CD8-positive, alpha-beta memory T cell (primary cell): Measurements from ENCODE around the gene BICDL2. TPM values are rescaled to one million over a fixed set of nuclear protein-coding genes. Genes with fewer than 3 reads are reported as not detected.
A peak's percentile ranks its signal among the peaks of the same experiment; 100 is the strongest.

ENCODE experiments used
- CTCF ChIA-PET: fragments of 350-600 bp; sonication (Branson Sonifier 250); formaldehyde crosslinking; loops from one replicate; lab custom pipeline; 2021; ENCODE audit warnings: antibody characterized with exemption; lab: Charles Lee
- POLR2A ChIA-PET: fragments of 350-600 bp; sonication (Branson Sonifier 250); formaldehyde crosslinking; loops from one replicate; lab custom pipeline; 2021; ENCODE audit warnings: antibody characterized with exemption; lab: Charles Lee
- DNase-seq, 5 donors: peaks; one replicate each; pipeline versions ENCODE4 v3.0.0 to v3.0.0-alpha.2; 2020 to 2022; ENCODE audit warnings: mixed read lengths in 1 of 5
- H3K27ac ChIP-seq: one replicate; pipeline ENCODE4 v1.7.0; 2013; ENCODE audit warnings: low read depth, mild to moderate bottlenecking, low read length, moderate library complexity
- H3K27me3 ChIP-seq: 2 replicates; pipeline ENCODE4 v1.7.0; 2013; ENCODE audit warnings: low read length, mild to moderate bottlenecking; ENCODE audit not compliant: insufficient read depth, poor library complexity, severe bottlenecking
- H3K36me3 ChIP-seq: 2 replicates; pipeline ENCODE4 v1.7.0; 2013; ENCODE audit warnings: mild to moderate bottlenecking, low read length, moderate library complexity; ENCODE audit not compliant: insufficient read depth
- H3K4me1 ChIP-seq: 2 replicates; pipeline ENCODE4 v1.7.0; 2013; ENCODE audit warnings: mild to moderate bottlenecking, low read length, moderate library complexity; ENCODE audit not compliant: insufficient read depth
- H3K4me3 ChIP-seq: 2 replicates; pipeline ENCODE4 v1.7.0; 2013; ENCODE audit warnings: mild to moderate bottlenecking, low read length
- H3K9me3 ChIP-seq: 2 replicates; pipeline ENCODE4 v1.7.0; 2013; ENCODE audit warnings: mild to moderate bottlenecking, low read length
- H3K27ac Mint-ChIP-seq, 8 donors: one replicate each; pipeline ENCODE4 v1.8.0; 2020 to 2021; ENCODE audit warnings: mixed read lengths in 8 of 8, mild to moderate bottlenecking in 6 of 8, inconsistent platforms in 3 of 8, moderate library complexity in 3 of 8
- H3K27me3 Mint-ChIP-seq, 2 donors: one replicate each; pipeline ENCODE4 v1.8.0; 2020 to 2021; ENCODE audit warnings: mixed read lengths in 2 of 2, mild to moderate bottlenecking in 1 of 2, moderate library complexity in 1 of 2
- H3K36me3 Mint-ChIP-seq, 3 donors: one replicate each; pipeline ENCODE4 v1.8.0; 2020 to 2021; ENCODE audit warnings: mixed read lengths in 3 of 3, inconsistent platforms in 1 of 3, mild to moderate bottlenecking in 1 of 3
- H3K4me1 Mint-ChIP-seq, 3 donors: one replicate each; pipeline ENCODE4 v1.8.0; 2020 to 2021; ENCODE audit warnings: mixed read lengths in 3 of 3, inconsistent platforms in 1 of 3, mild to moderate bottlenecking in 1 of 3
- H3K4me3 Mint-ChIP-seq, 7 donors: one replicate each; pipeline ENCODE4 v1.8.0; 2020 to 2021; ENCODE audit warnings: mixed read lengths in 7 of 7, mild to moderate bottlenecking in 6 of 7, moderate library complexity in 4 of 7, inconsistent platforms in 2 of 7
- H3K9me3 Mint-ChIP-seq, 5 donors: one replicate each; pipeline ENCODE4 v1.8.0; 2020 to 2022; ENCODE audit warnings: mixed read lengths in 5 of 5, mild to moderate bottlenecking in 3 of 5, moderate library complexity in 2 of 5, inconsistent platforms in 1 of 5
- polyA plus RNA-seq: library from polyadenylated mRNA; unstranded; fragments of 300-500 nt; fragmentation: Illumina TruSeq; gene quantifications from one replicate; pipeline ENCODE4 v1.2.3, GENCODE V29; 2021
- total RNA-seq, 2 experiments: library from RNA; stranded (reverse); gene quantifications; one replicate each; pipeline ENCODE4 v1.2.3, GENCODE V29; 2021

Gene BICDL2
- total and polyA plus RNA-seq, 3 experiments from 2014 or later, result not detected

- H3K9me3 Mint-ChIP-seq, result no peaks in the 10 kb centered on the region
- ChIA-PET POLR2A (no interaction called here), CTCF (interaction anchor here (5.8 to 17.8 kb wide), 2 partner anchors 12 kb away, joined by 58 to 289 read pairs; partner anchors contain the start of gene CLDN9)
- H3K4me3 ChIP-seq, result no peak within 1 kb of the TSS
- H3K4me1 Mint-ChIP-seq, result peaks cover 26 to 41% (median 27%) of the 10 kb centered on the region in 3 donors
- no peaks in the 10 kb centered on the region for H3K27me3 ChIP-seq
- H3K4me3 Mint-ChIP-seq, result peak within 1 kb of the TSS in 2 of 7 donors; percentile 28 to 48
- no peaks in the 10 kb centered on the region for H3K36me3 ChIP-seq
- DNase-seq, result no peak
- peak within 1 kb of the TSS in 2 of 8 donors; percentile 43 to 50 for H3K27ac Mint-ChIP-seq
- H3K4me1 ChIP-seq, result peaks cover 35% of the 10 kb centered on the region
- no peak within 1 kb of the TSS for H3K27ac ChIP-seq
- no peaks in the 10 kb centered on the region for H3K9me3 ChIP-seq
- H3K36me3 Mint-ChIP-seq, result no peaks in the 10 kb centered on the region
- H3K27me3 Mint-ChIP-seq, result peaks cover 2 to 8% of the 10 kb centered on the region in 2 donors
Measured at GRCh38 chr16:3017794-3018506, 18.8 kb downstream of the BICDL2 start, which contains the start of gene CLDN6. Gene CLDN6, minus strand, starts transcription at chr16:3018183. Its CDS starts 2,162 bp downstream, at chr16:3016021.

DNA sequence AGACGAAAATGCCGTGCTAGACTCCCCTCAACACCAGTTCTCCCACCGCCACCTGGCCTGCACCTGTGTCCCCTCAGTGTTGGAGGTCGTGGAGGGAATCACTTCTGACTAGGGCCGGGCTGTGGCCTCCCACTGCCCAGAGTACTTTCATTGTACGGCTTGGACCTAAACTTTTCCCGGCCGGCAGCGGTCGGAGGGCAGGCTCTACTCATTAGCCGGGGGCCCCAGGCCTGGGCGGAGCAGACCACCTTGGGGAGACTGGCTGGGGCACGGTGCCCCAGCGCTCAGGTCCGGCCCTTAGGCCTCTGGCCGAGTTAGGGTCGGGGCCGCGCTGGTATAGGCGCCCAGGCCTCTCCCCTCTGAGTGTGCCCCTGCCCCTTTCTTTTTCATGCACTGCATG is 19.4 kb downstream of the BICDL2 start:
- ChIA-PET POLR2A (no interaction called here), CTCF (interaction anchor here (1.0 to 1.5 kb wide), 2 partner anchors 10 to 11 kb away, joined by 3 read pairs; no protein-coding TSS in a partner anchor)
- no peak for DNase-seq

DNA sequence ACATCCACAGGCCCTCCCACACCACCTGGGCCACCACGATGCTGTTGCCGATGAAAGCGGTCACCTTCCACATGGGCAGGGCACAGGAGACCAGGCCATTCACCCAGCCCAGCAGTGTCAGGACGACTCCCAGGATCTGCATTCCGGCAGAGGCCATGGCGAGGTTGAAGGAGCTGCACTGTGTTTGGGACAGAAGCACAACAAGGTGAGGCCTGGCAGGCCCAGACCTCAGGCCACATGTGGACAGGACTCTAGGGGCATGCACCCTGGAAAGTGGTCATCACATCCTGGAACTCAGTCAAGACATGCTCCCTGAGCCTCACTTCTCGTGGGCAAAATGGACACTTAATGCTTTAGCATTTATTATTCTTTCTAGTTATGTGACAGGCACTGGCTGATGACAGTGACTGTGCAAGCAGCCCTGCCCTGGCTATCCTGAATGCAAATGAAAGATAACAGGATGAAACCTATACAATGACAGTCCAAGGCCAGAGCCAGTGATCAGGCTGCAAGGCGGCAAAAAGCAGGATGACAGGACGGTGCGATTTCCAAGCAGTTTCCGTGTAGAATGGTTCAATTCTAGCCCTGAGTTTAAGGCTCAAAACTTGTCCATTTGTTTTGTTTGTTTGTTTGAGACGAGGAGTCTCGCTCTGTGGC is 20.8 kb downstream of the BICDL2 start:
- Mint-ChIP-seq H3K9me3 (no peaks in the 10 kb centered on the region), H3K27ac (no peak overlapping the region), H3K36me3 (no peaks in the 10 kb centered on the region), H3K4me3 (peak overlapping the region in 1 of 7 donors; percentile 31), H3K4me1 (peaks cover 7 to 29% (median 7%) of the 10 kb centered on the region in 3 donors), H3K27me3 (peaks cover 2 to 16% of the 10 kb centered on the region in 2 donors)
- ChIA-PET CTCF (interaction anchor here (1.5 kb wide), 1 partner anchor 12 kb away, joined by 3 read pairs; no protein-coding TSS in a partner anchor), POLR2A (no interaction called here)
- Histone ChIP-seq H3K27me3 (peaks cover 3% of the 10 kb centered on the region), H3K4me1 (peaks cover 16% of the 10 kb centered on the region), H3K4me3 (no peak overlapping the region), H3K27ac (no peak overlapping the region), H3K9me3 (no peaks in the 10 kb centered on the region), H3K36me3 (no peaks in the 10 kb centered on the region)
- no peak for DNase-seq

More for the DNA sequence above, 19.4 kb downstream of the BICDL2 start:
- Mint-ChIP-seq H3K4me3 (no peak overlapping the region), H3K27me3 (peaks cover 2 to 14% of the 10 kb centered on the region in 2 donors), H3K36me3 (no peaks in the 10 kb centered on the region), H3K9me3 (no peaks in the 10 kb centered on the region), H3K27ac (no peak overlapping the region), H3K4me1 (peaks cover 20 to 40% (median 21%) of the 10 kb centered on the region in 3 donors)
- H3K4me1 ChIP-seq, result peaks cover 29% of the 10 kb centered on the region
- no peak overlapping the region for H3K27ac ChIP-seq
- H3K27me3 ChIP-seq, result no peaks in the 10 kb centered on the region
- H3K9me3 ChIP-seq, result no peaks in the 10 kb centered on the region
- no peak overlapping the region for H3K4me3 ChIP-seq
- no peaks in the 10 kb centered on the region for H3K36me3 ChIP-seq

- H3K27me3 Mint-ChIP-seq, result peaks cover under 1 to 16% of the 10 kb centered on the region in 2 donors
- H3K9me3 Mint-ChIP-seq, result no peaks in the 10 kb centered on the region
- Histone ChIP-seq H3K27ac (no peak overlapping the region), H3K9me3 (no peaks in the 10 kb centered on the region), H3K4me3 (no peak overlapping the region), H3K4me1 (peaks cover 14% of the 10 kb centered on the region), H3K27me3 (peaks cover 3% of the 10 kb centered on the region), H3K36me3 (no peaks in the 10 kb centered on the region)
- POLR2A ChIA-PET, result no interaction called here
- no peak overlapping the region for H3K4me3 Mint-ChIP-seq
- no peak overlapping the region for H3K27ac Mint-ChIP-seq
- no peak for DNase-seq
- peaks cover 2 to 20% (median 3%) of the 10 kb centered on the region in 3 donors for H3K4me1 Mint-ChIP-seq
- CTCF ChIA-PET, result interaction anchor here (1.0 to 1.4 kb wide), 4 partner anchors 9 to 16 kb away, joined by 3 to 4 read pairs (median 3); partner anchors contain the start of genes HCFC1R1 and THOC6
- H3K36me3 Mint-ChIP-seq, result no peaks in the 10 kb centered on the region
Measured at GRCh38 chr16:3014971-3015370, 21.8 kb downstream of the BICDL2 start.

DNA sequence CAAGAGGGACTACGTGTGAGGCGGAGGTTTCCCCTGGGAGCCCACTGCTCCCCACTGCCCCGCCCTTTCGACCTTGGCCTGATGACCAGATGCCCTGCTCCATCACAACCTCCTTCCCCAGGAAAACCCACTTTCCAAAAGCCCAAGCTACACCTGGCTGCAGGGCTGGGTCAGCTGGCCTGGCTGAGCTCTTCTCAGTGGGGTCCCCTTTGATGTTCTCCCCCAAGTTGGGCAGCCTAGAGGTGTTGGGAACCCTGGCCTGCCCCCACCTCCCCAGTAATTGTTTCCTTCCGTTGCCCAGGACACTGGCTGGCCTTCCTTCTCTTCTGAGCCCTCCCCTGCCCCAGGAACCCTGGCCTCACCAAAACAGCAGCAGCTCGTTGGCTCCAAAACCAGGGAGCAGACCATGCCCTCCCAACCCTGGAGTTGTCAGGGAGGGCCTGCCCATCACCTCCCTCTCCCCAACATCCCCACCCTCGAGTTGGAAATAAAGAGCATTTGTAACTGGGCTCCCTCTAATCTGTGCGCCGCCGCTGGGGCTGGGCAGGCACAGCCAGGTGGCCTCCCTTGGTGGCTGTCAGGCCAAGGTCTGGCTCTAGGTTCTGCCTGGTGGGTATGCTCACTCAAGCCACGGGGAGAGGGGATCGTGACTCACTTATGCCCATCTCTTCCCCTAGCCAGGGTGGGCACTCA is 22.6 kb downstream of the BICDL2 start:
- no peak overlapping the region for H3K27ac ChIP-seq
- no peak overlapping the region for H3K4me3 ChIP-seq
- Mint-ChIP-seq H3K4me3 (no peak overlapping the region), H3K4me1 (peaks cover 0 to 15% (median 0%) of the 10 kb centered on the region in 3 donors), H3K27me3 (peaks cover 0 to 16% of the 10 kb centered on the region in 2 donors), H3K36me3 (no peaks in the 10 kb centered on the region), H3K9me3 (no peaks in the 10 kb centered on the region), H3K27ac (no peak overlapping the region)
- POLR2A ChIA-PET, result no interaction called here
- no peak for DNase-seq
- peaks cover 8% of the 10 kb centered on the region for H3K4me1 ChIP-seq
- H3K27me3 ChIP-seq, result peaks cover 3% of the 10 kb centered on the region
- CTCF ChIA-PET, result interaction anchor here (1.0 to 1.4 kb wide), 4 partner anchors 10 to 17 kb away, joined by 3 to 4 read pairs (median 3); partner anchors contain the start of genes HCFC1R1 and THOC6
- H3K9me3 ChIP-seq, result no peaks in the 10 kb centered on the region
- no peaks in the 10 kb centered on the region for H3K36me3 ChIP-seq

DNA sequence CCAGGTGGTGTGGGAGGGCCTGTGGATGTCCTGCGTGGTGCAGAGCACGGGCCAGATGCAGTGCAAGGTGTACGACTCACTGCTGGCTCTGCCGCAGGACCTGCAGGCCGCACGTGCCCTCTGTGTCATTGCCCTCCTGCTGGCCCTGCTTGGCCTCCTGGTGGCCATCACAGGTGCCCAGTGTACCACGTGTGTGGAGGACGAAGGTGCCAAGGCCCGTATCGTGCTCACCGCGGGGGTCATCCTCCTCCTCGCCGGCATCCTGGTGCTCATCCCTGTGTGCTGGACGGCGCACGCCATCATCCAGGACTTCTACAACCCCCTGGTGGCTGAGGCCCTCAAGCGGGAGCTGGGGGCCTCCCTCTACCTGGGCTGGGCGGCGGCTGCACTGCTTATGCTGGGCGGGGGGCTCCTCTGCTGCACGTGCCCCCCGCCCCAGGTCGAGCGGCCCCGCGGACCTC is 23.2 kb downstream of the BICDL2 start:
- Histone ChIP-seq H3K27me3 (peaks cover 3% of the 10 kb centered on the region), H3K27ac (no peak overlapping the region), H3K36me3 (no peaks in the 10 kb centered on the region), H3K4me1 (peaks cover 13% of the 10 kb centered on the region), H3K9me3 (no peaks in the 10 kb centered on the region), H3K4me3 (no peak overlapping the region)
- H3K36me3 Mint-ChIP-seq, result no peaks in the 10 kb centered on the region
- H3K27me3 Mint-ChIP-seq, result peaks cover 0 to 16% of the 10 kb centered on the region in 2 donors
- H3K27ac Mint-ChIP-seq, result no peak overlapping the region
- ChIA-PET CTCF (interaction anchor here (1.2 to 14.4 kb wide), 4 partner anchors 10 to 18 kb away, joined by 3 to 289 read pairs (median 4); partner anchors contain the start of genes HCFC1R1, THOC6 and TNFRSF12A), POLR2A (no interaction called here)
- peaks cover 4 to 19% (median 4%) of the 10 kb centered on the region in 3 donors for H3K4me1 Mint-ChIP-seq
- no peak overlapping the region for H3K4me3 Mint-ChIP-seq
- H3K9me3 Mint-ChIP-seq, result no peaks in the 10 kb centered on the region
- no peak for DNase-seq

GRCh38 chr16:3012828-3013420 is 23.8 kb downstream of the BICDL2 start, which contains the start of gene CLDN9:
Gene CLDN9, plus strand, starts transcription at chr16:3012923. Its CDS starts 440 bp downstream, at chr16:3013363.
- POLR2A ChIA-PET, result no interaction called here
- H3K27ac Mint-ChIP-seq, result no peak within 1 kb of the TSS
- no peaks in the 10 kb centered on the region for H3K36me3 Mint-ChIP-seq
- H3K4me3 ChIP-seq, result no peak within 1 kb of the TSS
- H3K9me3 ChIP-seq, result no peaks in the 10 kb centered on the region
- no peaks in the 10 kb centered on the region for H3K9me3 Mint-ChIP-seq
- H3K36me3 ChIP-seq, result no peaks in the 10 kb centered on the region
- peaks cover 0 to 16% of the 10 kb centered on the region in 2 donors for H3K27me3 Mint-ChIP-seq
- CTCF ChIA-PET, result interaction anchor here (0.8 to 14.4 kb wide), 2 partner anchors 14 to 46 kb away, joined by 3 to 289 read pairs; partner anchors contain the start of genes HCFC1R1, THOC6 and TNFRSF12A
- H3K27me3 ChIP-seq, result peaks cover 3% of the 10 kb centered on the region
- no peak for DNase-seq
- peak within 1 kb of the TSS in 1 of 7 donors; percentile 4 for H3K4me3 Mint-ChIP-seq
- H3K27ac ChIP-seq, result no peak within 1 kb of the TSS
- peaks cover 10 to 19% (median 10%) of the 10 kb centered on the region in 3 donors for H3K4me1 Mint-ChIP-seq
- peaks cover 13% of the 10 kb centered on the region for H3K4me1 ChIP-seq
